Activated naive CD4-positive, alpha-beta T cell treated with anti-CD3 and anti-CD28 coated beads, Interleukin-2, amount 10 ng/mL, durations not matched to agents 7 days and 5 days (primary cell): ENCODE results near the gene NAPA.
A peak's percentile ranks its signal among the peaks of the same experiment; 100 is the strongest.

Experiments
- CTCF ChIA-PET: fragments of 350-600 bp; sonication (Branson Sonifier 250); formaldehyde crosslinking; loops from one replicate; lab custom pipeline; 2021; ENCODE audit warnings: antibody characterized with exemption; lab: Charles Lee
- DNase-seq: peaks from one replicate; pipeline ENCODE4 v3.0.0-alpha.2; 2020
- H3K27ac Mint-ChIP-seq: one replicate; pipeline ENCODE4 v1.8.0; 2021; ENCODE audit warnings: mild to moderate bottlenecking, moderate library complexity, mixed read lengths
- H3K27me3 Mint-ChIP-seq: one replicate; pipeline ENCODE4 v1.8.0; 2021; ENCODE audit warnings: mild to moderate bottlenecking, mixed read lengths
- H3K36me3 Mint-ChIP-seq: one replicate; pipeline ENCODE4 v1.8.0; 2021; ENCODE audit warnings: mixed read lengths
- H3K4me1 Mint-ChIP-seq: one replicate; pipeline ENCODE4 v1.8.0; 2021; ENCODE audit warnings: mixed read lengths
- H3K4me3 Mint-ChIP-seq: one replicate; pipeline ENCODE4 v1.8.0; 2021; ENCODE audit warnings: mild to moderate bottlenecking, moderate library complexity, mixed read lengths
- H3K9me3 Mint-ChIP-seq: one replicate; pipeline ENCODE4 v1.8.0; 2021; ENCODE audit warnings: mixed read lengths

Gene NAPA

GRCh38 chr19:47480658-47481057 is 34.2 kb downstream of the NAPA start:
- CTCF ChIA-PET = no interaction called here
- Mint-ChIP-seq H3K4me1 (peaks cover 26% of the 10 kb centered on the region), H3K27ac (no peak overlapping the region), H3K36me3 (peaks cover 4% of the 10 kb centered on the region), H3K9me3 (no peaks in the 10 kb centered on the region), H3K4me3 (no peak overlapping the region), H3K27me3 (peaks cover 15% of the 10 kb centered on the region)
- DNase-seq = no peak

GRCh38 chr19:47479701-47480503 is 35.0 kb downstream of the NAPA start:
- H3K4me1 Mint-ChIP-seq = peaks cover 19% of the 10 kb centered on the region
- no peak overlapping the region for H3K27ac Mint-ChIP-seq
- no peak overlapping the region for H3K4me3 Mint-ChIP-seq
- no peaks in the 10 kb centered on the region for H3K9me3 Mint-ChIP-seq
- H3K27me3 Mint-ChIP-seq = peaks cover 15% of the 10 kb centered on the region
- DNase-seq = no peak
- H3K36me3 Mint-ChIP-seq = no peaks in the 10 kb centered on the region
- CTCF ChIA-PET = no interaction called here

GRCh38 chr19:47476438-47476972 is 38.4 kb downstream of the NAPA start:
- peaks cover 36% of the 10 kb centered on the region for H3K27me3 Mint-ChIP-seq
- CTCF ChIA-PET = no interaction called here

GRCh38 chr19:47475465-47475864 is 39.4 kb downstream of the NAPA start:
- Mint-ChIP-seq H3K4me1 (peaks cover 11% of the 10 kb centered on the region), H3K9me3 (no peaks in the 10 kb centered on the region), H3K27me3 (peaks cover 41% of the 10 kb centered on the region), H3K36me3 (no peaks in the 10 kb centered on the region), H3K4me3 (no peak overlapping the region), H3K27ac (no peak overlapping the region)
- CTCF ChIA-PET = interaction anchor here (0.6 to 1.1 kb wide), 3 partner anchors 9 to 224 kb away, joined by 3 to 4 read pairs (median 3); partner anchors contain the start of gene KPTN
- DNase-seq = no peak

More at GRCh38 chr19:47476438-47476972, 38.4 kb downstream of the NAPA start:
- peaks cover 10% of the 10 kb centered on the region for H3K4me1 Mint-ChIP-seq
- H3K36me3 Mint-ChIP-seq = no peaks in the 10 kb centered on the region
- no peak overlapping the region for H3K27ac Mint-ChIP-seq
- H3K4me3 Mint-ChIP-seq = no peak overlapping the region
- DNase-seq = no peak
- H3K9me3 Mint-ChIP-seq = no peaks in the 10 kb centered on the region

- peaks cover 63% of the 10 kb centered on the region for H3K27me3 Mint-ChIP-seq
- DNase-seq = no peak
- H3K4me1 Mint-ChIP-seq = peaks cover 8% of the 10 kb centered on the region
- no peak overlapping the region for H3K4me3 Mint-ChIP-seq
- no peak overlapping the region for H3K27ac Mint-ChIP-seq
- H3K9me3 Mint-ChIP-seq = no peaks in the 10 kb centered on the region
- CTCF ChIA-PET = no interaction called here
- no peaks in the 10 kb centered on the region for H3K36me3 Mint-ChIP-seq
These were observed 41.5 kb downstream of the NAPA start for GRCh38 chr19:47473336-47473735.

GRCh38 chr19:47471733-47472457 is 43.0 kb downstream of the NAPA start, which contains the start of gene SLC8A2:
Gene SLC8A2, minus strand, starts transcription at chr19:47471893. Its CDS starts 5,490 bp downstream, at chr19:47466403.
- H3K27ac Mint-ChIP-seq = no peak within 1 kb of the TSS
- H3K36me3 Mint-ChIP-seq = no peaks in the 10 kb centered on the region
- no peaks in the 10 kb centered on the region for H3K9me3 Mint-ChIP-seq
- CTCF ChIA-PET = no interaction called here
- peak; percentile 87 for DNase-seq
- peaks cover 76% of the 10 kb centered on the region for H3K27me3 Mint-ChIP-seq
- H3K4me3 Mint-ChIP-seq = no peak within 1 kb of the TSS
- peaks cover 8% of the 10 kb centered on the region for H3K4me1 Mint-ChIP-seq

GRCh38 chr19:47471381-47471732 is 43.5 kb downstream of the NAPA start:
- H3K27me3 Mint-ChIP-seq = peaks cover 78% of the 10 kb centered on the region
- H3K27ac Mint-ChIP-seq = no peak overlapping the region
- H3K4me3 Mint-ChIP-seq = no peak overlapping the region
- H3K9me3 Mint-ChIP-seq = no peaks in the 10 kb centered on the region
- CTCF ChIA-PET = no interaction called here
- peaks cover 8% of the 10 kb centered on the region for H3K4me1 Mint-ChIP-seq
- no peaks in the 10 kb centered on the region for H3K36me3 Mint-ChIP-seq
- no peak for DNase-seq

GRCh38 chr19:47470447-47471195 is 44.2 kb downstream of the NAPA start:
- Mint-ChIP-seq H3K4me3 (no peak overlapping the region), H3K4me1 (peaks cover 8% of the 10 kb centered on the region), H3K9me3 (no peaks in the 10 kb centered on the region), H3K36me3 (no peaks in the 10 kb centered on the region), H3K27me3 (peaks cover 85% of the 10 kb centered on the region), H3K27ac (no peak overlapping the region)
- DNase-seq = no peak
- CTCF ChIA-PET = no interaction called here

- Mint-ChIP-seq H3K27ac (no peak overlapping the region), H3K4me1 (peaks cover 8% of the 10 kb centered on the region), H3K36me3 (no peaks in the 10 kb centered on the region), H3K27me3 (peaks cover 89% of the 10 kb centered on the region), H3K4me3 (no peak overlapping the region), H3K9me3 (no peaks in the 10 kb centered on the region)
- DNase-seq = no peak
- CTCF ChIA-PET = no interaction called here
These were observed 45.1 kb downstream of the NAPA start for GRCh38 chr19:47469719-47470118.

- DNase-seq = no peak
- Mint-ChIP-seq H3K27ac (no peak overlapping the region), H3K36me3 (no peaks in the 10 kb centered on the region), H3K27me3 (peaks cover 86% of the 10 kb centered on the region), H3K4me1 (peaks cover 8% of the 10 kb centered on the region), H3K4me3 (no peak overlapping the region), H3K9me3 (no peaks in the 10 kb centered on the region)
- CTCF ChIA-PET = no interaction called here
These were observed 45.5 kb downstream of the NAPA start for GRCh38 chr19:47469363-47469700.

GRCh38 chr19:47467914-47468313 is 46.9 kb downstream of the NAPA start:
- CTCF ChIA-PET = no interaction called here
- no peak overlapping the region for H3K4me3 Mint-ChIP-seq

GRCh38 chr19:47465957-47466356 is 48.9 kb downstream of the NAPA start:
- no peak overlapping the region for H3K27ac Mint-ChIP-seq
- no peaks in the 10 kb centered on the region for H3K9me3 Mint-ChIP-seq
- CTCF ChIA-PET = interaction anchor here (1.5 kb wide), 1 partner anchor 17 kb away, joined by 3 read pairs; no protein-coding TSS in a partner anchor
- H3K36me3 Mint-ChIP-seq = no peaks in the 10 kb centered on the region
- H3K27me3 Mint-ChIP-seq = peaks cover 57% of the 10 kb centered on the region
- DNase-seq = no peak
- peaks cover 2% of the 10 kb centered on the region for H3K4me1 Mint-ChIP-seq
- H3K4me3 Mint-ChIP-seq = no peak overlapping the region

More at GRCh38 chr19:47467914-47468313, 46.9 kb downstream of the NAPA start:
- H3K4me1 Mint-ChIP-seq = peaks cover 8% of the 10 kb centered on the region
- H3K27me3 Mint-ChIP-seq = peaks cover 77% of the 10 kb centered on the region
- no peak for DNase-seq
- no peaks in the 10 kb centered on the region for H3K36me3 Mint-ChIP-seq
- H3K9me3 Mint-ChIP-seq = no peaks in the 10 kb centered on the region
- H3K27ac Mint-ChIP-seq = no peak overlapping the region

GRCh38 chr19:47464675-47465419 is 50.0 kb downstream of the NAPA start:
- Mint-ChIP-seq H3K36me3 (no peaks in the 10 kb centered on the region), H3K4me1 (no peaks in the 10 kb centered on the region), H3K27ac (no peak overlapping the region), H3K9me3 (no peaks in the 10 kb centered on the region), H3K27me3 (peaks cover 46% of the 10 kb centered on the region), H3K4me3 (no peak overlapping the region)
- CTCF ChIA-PET = interaction anchor here (1.5 kb wide), 1 partner anchor 19 kb away, joined by 3 read pairs; no protein-coding TSS in a partner anchor
- DNase-seq = no peak
